ENCODE measurements around the gene PDE9A. TPM values are rescaled to one million over a fixed set of nuclear protein-coding genes. Genes with fewer than 3 reads are reported as not detected.

PDE9A gene
- total and polyA plus RNA-seq, 2 experiments from 2014 or later, result 26.5 to 31.1 TPM

GRCh38 chr21:42796327-42797062, 143.1 kb downstream of the PDE9A start:
- no peak for DNase-seq (ENCODE audit: low spot score)
- H3K4me1 Mint-ChIP-seq, result peaks cover 40% of the 10 kb centered on the region

More at GRCh38 chr21:42796327-42797062, 143.1 kb downstream of the PDE9A start:
- no peak overlapping the region for H3K27ac ChIP-seq (ENCODE audit: low read depth)
- no peaks in the 10 kb centered on the region for H3K36me3 ChIP-seq (ENCODE audit: insufficient read depth)
- TF ChIP-seq ZNF462 (CRISPR knock-in tag; IDR thresholded peaks at IDR 0.05), result no peak
- TF ChIP-seq JUNB (IDR thresholded peaks at IDR 0.05; ENCODE audit: unreplicated experiment), result no peak
- no peak for TF ChIP-seq CTCF (conservative IDR thresholded peaks at IDR 0.05; ENCODE audit: low read depth in 2 of 2)
- no peak for TF ChIP-seq CREB1 (CRISPR knock-in tag; IDR thresholded peaks at IDR 0.05; ENCODE audit: low read depth)
- no peak for TF ChIP-seq POLR2AphosphoS5 (IDR thresholded peaks at IDR 0.05; ENCODE audit: low read depth)
- no peak for TF ChIP-seq ZNF114 (CRISPR knock-in tag; IDR thresholded peaks at IDR 0.05)
- no peak for TF ChIP-seq EZH2 (IDR thresholded peaks at IDR 0.05; ENCODE audit: low read depth, unreplicated experiment)
- no peak for TF ChIP-seq REST (IDR thresholded peaks at IDR 0.05; ENCODE audit: unreplicated experiment)
- TF ChIP-seq STAT1 (IDR thresholded peaks at IDR 0.05; ENCODE audit: unreplicated experiment), result no peak
- TF ChIP-seq EZH2phosphoT487 (IDR thresholded peaks at IDR 0.05; ENCODE audit: unreplicated experiment), result no peak
- TF ChIP-seq ETS1 (IDR thresholded peaks at IDR 0.05), result no peak
- no peak for TF ChIP-seq ZNF331 (CRISPR knock-in tag; IDR thresholded peaks at IDR 0.05; ENCODE audit: low read depth)
- H3K27ac Mint-ChIP-seq, result no peak overlapping the region
- H2AFZ ChIP-seq, result no peak overlapping the region
- peaks cover 22% of the 10 kb centered on the region; the same call in 1 of the 2 replicates for H3F3A ChIP-seq (replicated peaks; ENCODE audit: low read depth)
- H3K4me3 ChIP-seq, result no peak overlapping the region
- H3K9me2 ChIP-seq (ENCODE audit: insufficient read depth), result peaks cover 7% of the 10 kb centered on the region; the same call in 1 of the 2 replicates
- H3K4me1 ChIP-seq (ENCODE audit: insufficient read depth), result peaks cover 30% of the 10 kb centered on the region
- ATAC-seq, result no peak
- no peaks in the 10 kb centered on the region for H4K20me1 ChIP-seq (replicated peaks; ENCODE audit: insufficient read depth)
- no peaks in the 10 kb centered on the region for H3K79me2 ChIP-seq (replicated peaks; ENCODE audit: insufficient read depth)
- H3K4me3 Mint-ChIP-seq, result no peak overlapping the region
- peaks cover 15% of the 10 kb centered on the region for H3K27me3 Mint-ChIP-seq (ENCODE audit: insufficient read depth, low read depth, poor library complexity)
- no peaks in the 10 kb centered on the region for H3K9me3 Mint-ChIP-seq
- no peak overlapping the region for H3K4me2 ChIP-seq
- no peaks in the 10 kb centered on the region for H3K27me3 ChIP-seq (ENCODE audit: insufficient read depth)
- H3K36me3 Mint-ChIP-seq (ENCODE audit: low read depth), result no peaks in the 10 kb centered on the region
